GM18499 (cell line): ENCODE data around the gene WDR54.
"Not testable (repeated sequence)": the region's sequence is repeated elsewhere in the genome, so short reads cannot be mapped to it uniquely, and the experiment has no call there.

ENCODE experiments used
- ATAC-seq: cut with Tn5 transposase; IDR thresholded peaks from one replicate; pipeline ENCODE4 v1.9.1; 2021; ENCODE audit warnings: moderate number of reproducible peaks; ENCODE audit not compliant: insufficient read depth, unreplicated experiment

Gene WDR54

DNA sequence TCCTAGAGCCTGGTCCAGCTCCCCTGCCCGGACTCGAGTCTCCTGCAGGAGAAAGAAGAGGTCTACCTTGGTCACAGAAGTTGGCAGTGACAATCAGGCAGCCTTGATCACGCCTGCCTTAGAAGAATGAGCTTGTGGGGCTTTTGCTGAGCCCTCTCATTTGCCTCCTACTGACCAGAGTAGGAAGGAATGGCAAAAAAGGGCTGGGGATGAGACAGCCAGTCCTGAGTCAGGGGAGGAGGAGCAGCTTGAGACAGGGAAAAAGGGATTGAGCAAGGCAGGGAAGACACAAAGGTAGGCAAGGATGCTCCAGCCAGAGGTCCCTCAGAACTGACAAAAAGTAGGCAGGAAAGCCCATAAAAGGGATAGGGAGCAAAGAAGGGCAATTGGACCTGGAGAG lies 6.0 kb downstream of the WDR54 start:
- no peak for ATAC-seq

DNA sequence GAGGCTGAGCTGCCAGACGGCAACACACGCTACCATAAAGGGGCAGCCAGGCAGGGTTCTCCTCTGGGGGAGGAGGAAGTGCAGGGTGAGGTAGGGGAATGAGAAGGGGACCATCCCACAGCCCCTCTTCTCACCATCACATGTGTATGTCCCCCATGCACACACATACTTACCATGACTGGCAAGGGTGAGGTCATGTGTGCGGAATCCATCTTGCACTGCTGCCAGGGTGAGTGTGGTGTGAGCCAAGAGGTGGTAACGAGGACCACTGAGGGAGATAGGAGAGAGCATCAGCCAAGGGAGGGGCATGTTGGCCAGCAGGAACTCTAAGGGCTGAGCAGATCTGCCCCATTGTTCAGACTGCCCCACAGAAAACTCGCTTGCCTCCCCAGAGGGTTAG lies 7.1 kb downstream of the WDR54 start:
- ATAC-seq = no peak

DNA sequence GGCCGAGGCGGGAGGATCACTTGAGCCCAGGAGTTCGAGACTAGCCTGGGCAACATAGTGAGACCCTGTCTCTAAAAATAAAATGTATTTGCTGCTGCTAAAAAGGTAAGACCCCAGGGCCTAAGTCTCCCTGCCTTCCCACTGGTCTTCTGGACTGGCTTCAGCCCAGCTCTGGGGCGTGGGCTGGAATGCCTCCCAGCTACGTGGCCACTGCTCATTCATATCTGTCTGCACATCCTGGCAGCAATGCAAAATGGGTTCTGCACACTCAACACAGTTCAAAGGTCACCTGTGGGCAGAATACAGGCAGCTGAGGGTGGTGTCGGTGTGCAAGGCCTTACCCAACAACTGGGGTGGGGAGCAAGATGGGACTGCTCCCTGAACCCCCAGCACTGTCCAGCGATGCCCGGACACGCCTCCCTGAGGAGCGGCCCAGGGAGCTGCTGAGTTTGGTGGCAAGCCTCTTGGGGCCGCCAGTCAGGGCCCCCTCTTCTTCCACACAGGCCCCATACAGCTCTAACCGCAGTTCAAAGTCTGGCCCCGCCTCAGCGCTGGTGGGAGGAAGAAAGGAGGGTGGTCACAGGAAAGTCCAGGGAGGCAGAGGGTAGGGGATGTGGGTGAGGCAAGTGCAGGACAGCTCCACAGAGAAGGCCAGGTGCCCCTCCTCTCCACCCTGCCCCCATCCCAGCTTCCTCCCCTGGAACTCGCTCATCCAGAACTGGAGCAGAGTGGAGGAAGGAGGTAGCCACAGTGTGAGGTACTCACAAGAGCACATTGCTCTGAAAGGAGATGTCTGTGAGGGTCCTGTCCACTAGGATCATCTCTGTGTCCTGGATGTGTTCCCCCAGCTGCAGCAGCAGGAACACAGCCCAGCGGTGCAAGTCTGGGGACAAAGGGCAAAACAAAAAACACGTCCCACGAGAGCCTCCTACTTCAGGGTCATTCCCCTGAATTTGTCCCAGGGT lies 8.2 kb downstream of the WDR54 start:
- ATAC-seq = no peak

DNA sequence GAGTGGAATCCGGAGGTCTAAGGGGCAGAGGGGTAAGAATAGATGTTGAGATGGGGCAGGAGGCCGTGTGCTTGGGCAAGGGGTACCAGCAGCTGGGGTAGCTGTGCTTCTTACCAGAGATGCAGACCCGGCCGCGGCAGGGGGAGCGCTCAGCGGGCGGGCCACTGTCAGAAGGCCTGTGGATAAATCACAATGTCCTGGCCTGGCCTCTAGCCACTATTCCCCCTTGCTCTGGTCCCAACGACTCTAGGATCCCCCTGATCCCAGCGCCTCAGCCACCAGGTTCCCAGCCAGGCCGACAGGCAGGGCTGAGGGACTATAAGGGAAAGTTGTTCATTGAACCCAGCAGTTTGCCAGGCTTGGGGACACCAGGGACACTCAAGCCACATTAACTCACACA lies 9.0 kb downstream of the WDR54 start:
- no peak for ATAC-seq

DNA sequence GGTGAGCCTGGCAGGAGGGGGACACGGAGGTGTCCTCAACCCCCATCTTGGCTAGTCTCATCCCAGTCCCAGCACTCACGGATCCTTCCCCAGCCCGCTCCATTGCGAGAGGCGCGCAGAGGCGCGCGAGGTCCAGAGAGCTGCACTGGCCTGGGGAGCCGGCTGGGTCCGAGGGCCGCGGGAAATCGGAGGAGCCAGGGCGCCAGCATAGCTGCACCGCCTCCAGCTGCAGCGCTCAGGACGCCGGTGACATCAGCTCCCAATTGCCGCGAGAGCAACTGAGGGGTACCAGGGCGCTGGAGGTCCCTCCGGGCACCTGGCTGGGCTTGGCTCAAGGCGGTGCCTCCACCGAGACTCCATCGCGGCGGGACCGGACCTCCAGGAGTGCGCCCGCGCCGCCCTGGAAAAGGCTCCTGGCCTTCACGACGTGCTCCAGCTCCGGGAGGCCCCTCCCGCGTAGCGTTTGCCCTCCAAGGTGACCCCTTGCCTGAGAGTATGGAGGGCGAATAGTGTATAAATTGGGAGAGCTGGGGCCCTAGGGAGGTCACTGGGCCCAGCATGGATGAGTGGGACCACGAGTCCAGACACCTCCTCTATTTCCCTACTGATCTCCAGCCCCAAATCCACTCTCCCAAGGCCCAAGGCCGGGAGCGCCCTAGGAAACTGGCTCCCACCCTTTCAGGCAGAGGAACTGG lies 14.7 kb downstream of the WDR54 start:
- ATAC-seq = no peak

DNA sequence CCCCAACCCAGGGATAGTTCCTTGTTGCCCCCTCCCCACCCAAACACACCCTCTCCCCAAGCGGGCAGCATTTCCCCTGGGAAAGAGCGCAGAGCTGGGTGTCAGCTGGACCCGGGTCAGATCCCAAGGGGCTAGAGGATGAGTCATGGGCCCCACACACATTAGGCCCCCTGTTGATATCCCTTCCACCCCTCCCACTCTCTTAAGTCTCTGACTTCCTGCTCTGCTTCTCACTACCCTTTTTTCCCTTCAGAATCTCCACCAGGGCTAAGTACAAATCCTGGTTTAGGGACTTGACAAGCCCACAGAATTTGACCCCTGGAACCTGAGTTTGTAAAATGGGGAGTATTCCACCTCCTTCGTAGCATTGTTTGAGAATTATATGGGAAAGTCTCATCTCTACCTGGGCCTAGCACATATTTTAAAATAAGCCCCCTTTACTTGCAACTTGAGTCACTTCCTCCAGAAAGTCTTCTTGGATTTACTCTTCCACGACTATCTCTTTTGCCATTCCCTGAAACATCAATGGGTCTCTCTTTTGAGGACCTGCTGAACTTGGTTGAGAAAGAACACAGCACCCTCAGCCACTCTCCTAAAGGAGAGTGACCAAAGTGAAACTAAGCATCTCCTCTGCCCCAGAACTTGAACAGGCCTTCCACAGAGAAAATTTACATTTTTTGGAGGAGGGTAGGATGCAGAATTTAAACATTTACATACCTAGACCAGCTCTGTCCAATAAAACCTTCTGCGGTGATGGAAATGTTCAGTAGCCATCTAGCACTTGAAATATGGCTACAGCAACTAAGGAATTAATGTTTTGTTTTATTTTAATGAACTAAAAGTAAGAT lies 15.5 kb downstream of the WDR54 start:
- ATAC-seq = no peak

DNA sequence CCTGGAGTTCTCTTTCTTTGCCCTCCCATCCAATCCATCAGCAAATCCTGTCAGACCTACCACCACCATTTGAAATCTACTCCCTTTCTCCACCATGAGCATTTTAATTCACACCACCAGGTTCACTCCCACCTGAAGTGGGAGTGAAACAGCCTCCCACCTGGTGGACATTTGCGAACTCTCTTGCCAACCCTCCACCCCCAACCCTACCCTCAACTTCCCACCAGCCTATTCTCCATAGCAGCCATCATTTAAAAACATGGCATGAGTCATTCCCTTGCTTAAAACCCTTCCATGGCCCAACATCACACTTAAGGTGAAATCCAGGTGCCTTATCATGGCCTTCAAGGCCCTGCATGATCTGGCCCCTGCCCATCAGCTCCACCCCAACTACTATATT lies 16.7 kb downstream of the WDR54 start:
- ATAC-seq = no peak

DNA sequence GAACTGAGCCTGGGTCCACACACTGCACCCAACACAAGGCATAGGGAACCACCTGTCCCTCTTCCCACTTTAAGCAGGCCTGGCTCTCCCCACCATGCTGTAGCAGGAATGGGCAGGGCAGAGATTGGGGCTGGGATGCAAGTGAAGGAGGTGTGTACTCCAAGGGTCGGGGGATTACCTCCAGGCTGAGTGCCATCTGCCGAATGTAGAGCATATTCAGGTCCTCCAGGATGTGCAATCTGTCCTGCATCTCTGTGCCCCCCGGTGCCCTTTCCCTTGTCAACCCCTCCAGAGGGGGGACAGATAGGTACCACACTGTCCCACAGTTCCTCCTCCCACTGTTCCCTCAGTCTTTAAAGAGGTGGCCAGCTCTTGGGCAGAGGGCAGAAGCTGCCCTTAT lies 17.8 kb downstream of the WDR54 start:
- no peak for ATAC-seq

DNA sequence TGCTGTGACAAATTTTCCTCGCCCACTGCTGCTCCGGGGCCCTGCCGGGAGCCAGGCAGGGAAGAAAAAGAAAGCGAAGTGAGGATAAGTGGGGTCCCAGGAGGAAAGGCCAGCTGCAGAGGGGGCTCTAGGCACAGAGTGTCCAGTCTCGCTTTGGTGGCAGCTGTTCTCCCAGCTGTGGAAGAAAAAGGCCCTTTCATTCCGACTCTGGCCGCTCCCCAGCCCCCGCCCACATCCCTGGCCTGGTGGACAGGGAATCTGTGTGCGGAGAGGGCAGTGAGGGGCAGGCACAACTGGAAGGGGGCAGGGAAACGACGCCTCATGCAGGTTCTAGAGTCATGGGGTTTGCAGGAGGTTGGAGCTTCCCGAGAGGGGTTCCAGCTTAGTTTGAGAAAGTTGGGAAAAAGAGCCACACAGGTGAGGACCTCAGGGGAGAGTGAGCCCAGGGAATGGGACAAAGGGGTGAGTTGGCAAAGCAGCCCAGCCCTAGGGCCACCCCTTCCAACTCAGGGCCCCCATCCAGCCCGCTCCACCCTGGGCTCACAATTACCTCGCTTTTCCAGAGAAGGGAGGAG lies 18.4 kb downstream of the WDR54 start:
- ATAC-seq = no peak

DNA sequence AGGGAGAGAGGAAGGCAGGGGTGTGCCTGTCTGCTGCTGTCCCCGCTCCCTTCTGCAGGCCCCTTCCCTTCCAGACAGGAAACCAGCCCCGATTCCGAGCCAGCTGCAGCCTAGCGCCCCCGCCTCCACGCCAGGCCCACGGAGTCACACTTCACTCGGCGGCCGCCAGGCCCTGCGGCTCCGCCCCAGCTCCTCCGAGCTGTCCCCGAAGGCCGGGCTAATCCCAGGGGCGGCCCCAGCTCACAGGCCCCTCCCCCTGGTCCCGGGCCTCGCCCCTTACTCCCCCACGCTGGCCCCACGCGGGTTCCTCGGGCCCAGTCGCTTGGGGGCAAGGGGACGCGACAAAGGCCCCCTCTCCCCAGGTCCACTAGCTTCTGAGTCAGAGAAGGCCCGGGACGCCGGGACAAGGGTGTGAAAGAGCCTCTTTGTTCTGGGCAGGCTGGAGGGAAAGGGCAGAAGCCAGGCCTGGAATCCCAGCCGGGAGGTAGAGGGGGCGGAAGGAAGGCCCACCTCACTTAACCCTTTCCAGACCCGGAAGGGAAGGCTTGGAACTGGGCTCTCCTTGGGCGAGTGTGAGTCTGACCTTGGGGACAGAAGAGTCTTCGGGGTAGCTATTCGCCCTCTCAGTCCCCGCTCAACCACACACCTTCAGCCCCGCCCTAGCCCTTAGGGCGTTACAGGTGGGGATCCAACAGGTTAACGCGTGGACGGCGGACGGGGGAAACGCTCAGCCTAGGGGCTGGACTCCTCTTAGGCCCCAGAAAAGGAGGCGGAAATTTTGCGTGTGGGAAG lies 19.0 kb downstream of the WDR54 start:
- peak; percentile 54 for ATAC-seq

DNA sequence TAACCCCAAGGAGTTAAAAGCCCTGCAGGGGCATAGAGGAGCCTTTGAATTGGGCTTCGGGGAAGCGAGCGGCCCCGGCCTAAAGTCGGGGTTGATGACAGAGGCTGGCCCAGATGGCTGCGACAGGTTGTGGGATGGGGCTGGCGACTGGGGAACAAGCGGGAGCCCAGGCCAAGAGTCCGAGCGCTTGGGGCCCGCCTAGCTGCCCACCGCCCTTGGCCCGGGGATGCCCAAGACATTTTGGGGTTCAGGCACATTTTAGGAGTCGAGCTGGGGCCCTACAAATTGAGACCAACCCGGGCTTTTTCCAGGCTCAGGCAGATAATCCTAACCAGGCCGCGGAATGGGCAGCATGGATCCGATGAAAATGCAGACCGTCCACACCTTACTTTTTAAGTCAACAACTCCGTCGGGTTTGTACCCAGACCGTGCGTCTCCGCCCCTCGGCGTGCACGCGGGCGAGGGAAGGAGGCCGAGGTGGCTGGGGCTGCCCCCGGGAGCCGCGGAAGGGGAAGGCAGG lies 19.7 kb downstream of the WDR54 start:
- no peak for ATAC-seq

DNA sequence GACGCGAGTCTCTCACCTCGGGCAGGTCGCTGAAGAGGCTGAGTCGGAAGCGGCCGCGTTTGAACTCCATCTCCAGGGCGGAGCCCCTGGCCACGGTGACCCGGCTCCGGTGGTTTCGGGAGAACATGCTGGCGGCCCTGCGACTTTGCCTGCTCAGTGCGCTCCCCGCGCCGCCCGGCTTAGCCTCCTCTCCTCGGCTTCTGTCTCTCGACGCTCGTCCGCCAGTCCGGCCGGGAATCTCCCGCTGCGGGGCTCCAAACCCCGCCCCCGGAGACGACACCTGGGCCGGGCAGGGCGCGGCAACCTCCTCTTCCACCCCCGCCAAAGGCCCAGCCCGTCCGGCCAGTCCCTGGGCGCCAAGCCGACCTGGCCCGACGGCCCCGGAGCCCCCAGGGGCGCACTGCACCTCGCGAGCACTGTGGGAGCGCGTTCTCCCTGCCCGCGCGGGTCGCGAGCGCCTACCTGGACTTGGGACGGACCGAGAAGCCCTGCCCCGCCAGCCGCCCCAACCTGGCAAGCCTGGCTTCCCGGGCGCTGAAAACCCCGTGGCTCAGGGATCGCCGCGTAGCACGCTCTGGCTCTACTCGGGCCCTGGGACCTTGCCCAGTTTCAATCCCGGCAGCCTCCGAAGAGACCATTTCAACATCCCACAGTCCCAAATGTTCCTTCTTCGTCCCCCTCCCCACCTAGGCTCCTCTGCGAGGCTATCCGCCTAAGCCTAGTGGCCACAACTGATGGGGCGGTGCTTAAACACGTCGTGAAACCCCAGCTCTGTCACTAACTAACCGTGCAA lies 20.4 kb downstream of the WDR54 start, which contains the start of gene RTKN:
RTKN (minus strand) TSS at position 248 of the 793 bp plus-strand sequence; CDS start at position 127, 121 bp downstream.
- ATAC-seq = no peak

DNA sequence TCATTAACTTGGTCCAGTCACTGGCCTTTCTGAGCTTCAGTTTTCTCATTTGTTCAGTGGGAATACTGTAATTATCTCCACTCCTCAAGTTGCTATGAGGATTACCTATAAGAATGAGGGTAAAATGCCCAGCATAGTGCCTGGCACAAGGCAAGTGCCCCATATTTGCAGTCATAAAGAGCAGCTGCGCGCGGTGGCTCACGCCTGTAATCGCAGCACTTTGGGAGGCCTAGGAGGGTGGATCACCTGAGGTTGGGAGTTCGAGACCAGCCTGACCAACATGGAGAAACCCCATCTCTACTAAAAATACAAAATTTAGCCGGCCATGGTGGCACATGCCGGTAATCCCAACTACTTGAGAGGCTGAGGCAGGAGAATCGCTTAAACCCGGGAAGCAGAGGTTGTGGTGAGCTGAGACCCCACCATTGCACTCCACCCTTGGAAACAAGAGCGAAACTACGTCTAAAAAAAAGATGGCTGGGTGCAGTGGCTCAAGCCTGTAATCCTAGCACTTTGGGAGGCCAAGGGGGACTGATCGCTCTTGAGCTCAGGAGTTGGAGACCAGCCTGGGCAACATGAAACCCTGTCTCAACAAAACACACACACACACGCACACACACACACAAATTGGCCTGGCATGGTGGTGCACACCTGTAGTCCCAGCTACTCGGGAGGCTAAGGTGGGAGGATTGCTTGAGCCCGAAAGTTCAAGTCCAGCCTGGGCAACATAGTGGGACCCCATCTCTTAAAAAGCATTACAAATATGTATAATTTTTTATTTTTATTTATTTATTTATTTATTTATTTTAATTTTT lies 21.2 kb downstream of the WDR54 start:
- not testable (repeated sequence) for ATAC-seq

DNA sequence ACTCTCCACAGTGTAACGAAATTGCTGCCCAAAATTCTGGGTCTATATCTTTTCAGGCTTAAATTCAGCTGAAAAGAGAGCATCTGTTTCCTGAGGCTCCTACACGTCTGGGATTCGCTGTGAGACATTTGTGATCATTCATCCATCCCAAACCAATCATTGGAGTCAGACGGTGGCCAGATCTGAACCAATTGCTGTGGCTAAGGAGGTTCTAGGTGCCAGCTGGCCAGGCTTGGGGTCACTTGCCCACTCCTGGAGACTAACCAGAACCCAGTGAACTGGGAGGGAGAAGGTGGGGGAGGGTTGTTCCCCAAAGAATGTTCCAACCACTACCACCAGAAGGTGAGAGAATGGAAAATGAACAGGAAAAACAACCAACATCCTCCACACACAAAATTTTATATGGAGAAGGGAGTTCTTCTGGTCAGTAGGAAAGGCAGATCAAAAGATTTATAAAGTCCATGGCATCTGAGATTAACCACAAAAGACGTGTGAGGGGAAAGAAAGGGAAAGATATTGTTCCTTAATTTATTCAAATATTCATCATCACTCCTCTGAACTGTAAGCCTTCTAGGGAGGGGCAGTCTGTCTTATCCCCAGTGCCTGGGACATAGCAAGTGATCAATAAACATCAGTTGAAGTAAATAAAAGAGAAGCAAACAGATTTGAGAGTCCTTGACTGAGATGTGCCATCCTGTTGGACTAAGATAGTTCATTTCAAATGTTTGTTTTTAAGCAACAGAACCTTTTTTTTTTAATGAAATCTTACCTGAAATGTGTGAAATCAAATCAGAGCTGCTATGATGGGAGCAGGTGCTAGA lies 23.2 kb downstream of the WDR54 start:
- no peak for ATAC-seq

DNA sequence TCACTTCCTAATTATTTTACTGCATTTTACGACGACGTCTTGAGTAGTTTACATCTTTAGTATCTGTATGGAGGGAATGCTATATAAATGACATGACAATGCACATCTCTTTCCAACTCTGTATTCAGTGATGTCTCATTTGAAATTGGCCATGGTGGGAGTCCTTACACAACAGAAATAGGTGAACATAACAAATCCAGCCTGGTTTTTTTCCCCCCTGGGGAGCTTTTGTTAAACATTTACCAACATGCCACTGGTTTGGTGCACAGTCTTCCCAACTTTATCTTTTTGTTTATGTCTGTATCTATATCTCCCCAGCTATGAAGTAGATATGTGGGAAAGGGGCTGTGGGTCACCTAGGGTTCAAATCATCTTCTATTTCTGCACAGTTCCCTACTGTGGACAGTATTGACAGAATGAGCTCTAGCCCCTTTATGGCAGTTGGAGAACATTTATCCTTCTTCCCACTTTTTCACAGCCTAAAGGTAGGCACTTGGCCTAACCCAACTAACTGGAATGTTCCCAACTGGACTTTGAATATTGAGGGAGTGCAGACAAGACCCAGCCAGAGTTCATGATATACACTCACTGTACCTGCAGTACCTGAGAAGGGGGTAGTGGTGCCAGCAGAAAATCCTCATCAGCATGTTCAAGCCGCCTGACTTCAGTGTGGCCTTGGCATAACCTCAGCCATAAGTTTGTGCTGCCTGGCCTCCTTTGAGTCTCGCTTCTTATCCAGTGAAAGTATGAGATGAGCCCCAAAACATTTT lies 25.9 kb downstream of the WDR54 start:
- no peak for ATAC-seq

DNA sequence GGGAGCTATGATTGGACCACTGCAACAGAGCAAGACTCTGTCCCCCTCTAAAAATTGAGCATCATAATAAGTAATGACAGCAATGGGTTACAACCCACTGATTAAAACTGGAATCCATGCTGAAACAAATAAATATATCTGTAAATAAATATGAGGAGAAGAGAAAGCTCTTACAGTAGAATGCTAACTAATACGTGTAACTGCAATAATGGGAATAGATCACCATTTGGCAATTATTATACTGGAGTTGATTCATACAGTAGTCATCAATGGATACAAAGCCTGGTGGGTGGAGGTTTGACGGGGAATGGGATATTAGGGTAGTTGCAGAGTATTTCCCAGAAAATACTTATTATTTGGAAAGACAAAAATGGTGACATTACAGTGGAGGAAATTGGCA lies 27.2 kb downstream of the WDR54 start:
- ATAC-seq = no peak
